ENCODE measurements around the gene EDAR.

EDAR gene

DNA sequence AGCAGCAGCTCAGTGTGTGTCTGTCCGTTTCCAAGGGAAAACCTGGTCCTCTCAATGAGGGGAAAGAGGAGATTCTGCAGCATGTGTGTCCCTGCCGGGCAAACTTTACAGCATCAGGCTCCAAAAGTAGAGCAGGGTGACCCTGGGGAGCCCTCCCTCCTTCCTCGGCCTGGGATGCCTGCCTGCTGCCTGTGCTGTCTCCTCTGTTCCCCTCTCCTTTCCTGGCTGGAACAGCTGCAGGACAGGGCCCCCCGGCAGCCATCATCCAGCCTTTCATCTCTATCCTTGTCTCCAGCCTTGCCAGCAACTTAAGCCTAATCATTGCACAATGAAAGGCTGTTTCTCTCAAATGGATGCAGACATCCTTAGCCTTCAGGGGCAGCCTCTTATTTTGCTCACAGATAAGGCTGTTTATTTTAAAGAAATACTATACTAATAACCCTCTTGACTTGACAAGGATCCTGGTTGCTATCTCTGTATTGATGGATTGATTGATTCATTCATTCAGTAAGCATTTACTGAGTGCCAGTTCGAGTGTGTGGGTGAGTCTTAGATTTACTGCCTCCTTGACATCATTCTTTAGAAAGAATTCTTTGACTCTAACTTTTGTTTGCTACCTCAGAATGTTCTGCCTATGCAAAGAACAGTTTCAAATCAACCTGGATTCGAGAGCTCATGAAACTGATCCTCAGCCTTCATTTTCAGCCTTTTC, 40.6 kb upstream of the EDAR start:
- POLR2A ChIA-PET (ENCODE audit: low non-redundant PET): no interaction called here
- CTCF ChIA-PET: interaction anchor here (0.6 kb wide), 1 partner anchor 40 kb away, joined by 4 read pairs; no protein-coding TSS in a partner anchor

DNA sequence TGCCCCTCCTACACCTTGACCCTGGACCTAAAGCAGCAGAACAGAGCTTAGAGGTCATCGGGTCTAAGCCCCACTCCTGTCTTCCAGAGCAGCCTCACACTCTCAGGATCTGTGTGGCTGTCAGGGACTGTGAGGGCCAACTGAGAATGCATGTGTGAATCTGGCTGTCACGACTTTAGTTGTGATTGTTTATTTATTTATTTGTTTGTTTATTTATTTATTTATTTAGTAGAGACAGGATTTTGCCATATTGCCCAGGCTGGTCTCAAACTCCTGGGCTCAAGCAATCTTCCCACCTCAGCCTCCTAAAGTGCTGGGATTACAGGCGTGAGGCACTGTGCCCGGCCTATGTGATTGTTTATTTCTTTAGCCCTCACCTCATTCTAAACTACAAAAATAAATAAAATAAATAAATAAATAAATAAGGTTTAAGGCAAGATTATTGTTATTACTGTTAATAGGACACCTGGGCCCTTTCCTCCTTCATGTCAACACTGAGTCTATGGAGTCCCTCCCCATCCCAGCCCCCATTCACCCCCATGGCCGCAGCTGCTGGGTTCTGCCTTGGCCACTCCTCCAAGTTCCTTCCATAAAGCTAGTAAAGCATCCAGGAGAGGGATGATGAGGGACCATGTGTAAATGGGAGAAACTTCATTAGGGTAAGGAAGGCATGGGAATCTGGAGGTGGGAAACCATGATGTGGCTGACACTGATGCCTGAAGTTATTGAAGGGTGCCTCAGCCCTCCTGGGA, 39.9 kb upstream of the EDAR start:
- POLR2A ChIA-PET (ENCODE audit: low non-redundant PET): no interaction called here
- H3K27ac ChIP-seq: no peak overlapping the region
- TF ChIP-seq, protein P1, sequence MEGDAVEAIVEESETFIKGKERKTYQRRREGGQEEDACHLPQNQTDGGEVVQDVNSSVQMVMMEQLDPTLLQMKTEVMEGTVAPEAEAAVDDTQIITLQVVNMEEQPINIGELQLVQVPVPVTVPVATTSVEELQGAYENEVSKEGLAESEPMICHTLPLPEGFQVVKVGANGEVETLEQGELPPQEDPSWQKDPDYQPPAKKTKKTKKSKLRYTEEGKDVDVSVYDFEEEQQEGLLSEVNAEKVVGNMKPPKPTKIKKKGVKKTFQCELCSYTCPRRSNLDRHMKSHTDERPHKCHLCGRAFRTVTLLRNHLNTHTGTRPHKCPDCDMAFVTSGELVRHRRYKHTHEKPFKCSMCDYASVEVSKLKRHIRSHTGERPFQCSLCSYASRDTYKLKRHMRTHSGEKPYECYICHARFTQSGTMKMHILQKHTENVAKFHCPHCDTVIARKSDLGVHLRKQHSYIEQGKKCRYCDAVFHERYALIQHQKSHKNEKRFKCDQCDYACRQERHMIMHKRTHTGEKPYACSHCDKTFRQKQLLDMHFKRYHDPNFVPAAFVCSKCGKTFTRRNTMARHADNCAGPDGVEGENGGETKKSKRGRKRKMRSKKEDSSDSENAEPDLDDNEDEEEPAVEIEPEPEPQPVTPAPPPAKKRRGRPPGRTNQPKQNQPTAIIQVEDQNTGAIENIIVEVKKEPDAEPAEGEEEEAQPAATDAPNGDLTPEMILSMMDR (conservative IDR thresholded peaks at IDR 0.05; ENCODE audit: low read depth): no peak
- CTCF ChIA-PET: no interaction called here
- no peak for DNase-seq (ENCODE audit: low spot score)

More for the DNA sequence above, 40.6 kb upstream of the EDAR start:
- DNase-seq (ENCODE audit: low spot score): no peak
- TF ChIP-seq, protein P1 (conservative IDR thresholded peaks at IDR 0.05; ENCODE audit: low read depth): no peak
- no peak overlapping the region for H3K27ac ChIP-seq

DNA sequence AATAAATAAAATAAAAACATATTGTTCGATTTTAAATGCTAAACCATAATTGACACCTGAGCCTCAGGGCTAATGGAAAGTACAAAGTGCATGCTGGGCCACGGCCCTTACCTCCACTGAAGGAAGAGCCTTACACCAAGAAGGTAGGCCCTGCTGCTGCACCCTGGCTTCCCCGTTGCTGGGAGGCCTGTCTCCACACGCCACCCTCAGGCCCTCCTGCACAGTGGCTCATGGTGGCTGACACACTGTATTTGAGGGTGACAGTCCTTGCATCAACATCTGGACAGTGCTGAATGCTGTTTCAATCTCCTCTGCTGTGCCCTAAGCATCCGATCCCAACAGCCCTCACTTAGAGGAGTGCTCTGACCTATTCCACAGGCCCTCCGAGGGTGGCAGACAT, 39.3 kb upstream of the EDAR start:
- ChIA-PET POLR2A (ENCODE audit: low non-redundant PET) (no interaction called here), CTCF (no interaction called here)
- no peak overlapping the region for H3K27ac ChIP-seq
- TF ChIP-seq, protein P1 (conservative IDR thresholded peaks at IDR 0.05; ENCODE audit: low read depth): no peak
- no peak for DNase-seq (ENCODE audit: low spot score)

DNA sequence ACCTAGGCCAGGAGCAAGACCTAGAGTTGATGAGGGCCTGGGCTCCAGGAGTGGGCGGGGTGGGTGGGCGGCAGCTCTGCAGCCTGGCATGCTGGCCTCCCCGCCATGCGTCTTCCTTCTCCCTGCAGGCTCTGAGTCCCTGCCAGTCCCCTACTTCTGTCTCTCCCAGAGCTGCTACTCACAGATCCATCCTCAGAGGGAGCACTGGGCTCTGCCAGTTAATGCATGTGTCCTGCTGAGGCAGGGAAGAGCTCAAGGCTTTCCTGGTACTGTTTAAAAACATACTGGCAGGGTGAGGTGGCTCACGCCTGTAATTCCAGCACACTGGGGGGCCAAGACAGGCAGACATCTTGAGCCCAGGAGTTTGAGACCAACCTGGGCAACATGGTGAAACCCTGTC, 38.7 kb upstream of the EDAR start:
- ChIA-PET POLR2A (ENCODE audit: low non-redundant PET) (no interaction called here), CTCF (no interaction called here)
- TF ChIP-seq, protein P1 (conservative IDR thresholded peaks at IDR 0.05; ENCODE audit: low read depth): no peak
- H3K27ac ChIP-seq: no peak overlapping the region
- DNase-seq (ENCODE audit: low spot score): no peak

DNA sequence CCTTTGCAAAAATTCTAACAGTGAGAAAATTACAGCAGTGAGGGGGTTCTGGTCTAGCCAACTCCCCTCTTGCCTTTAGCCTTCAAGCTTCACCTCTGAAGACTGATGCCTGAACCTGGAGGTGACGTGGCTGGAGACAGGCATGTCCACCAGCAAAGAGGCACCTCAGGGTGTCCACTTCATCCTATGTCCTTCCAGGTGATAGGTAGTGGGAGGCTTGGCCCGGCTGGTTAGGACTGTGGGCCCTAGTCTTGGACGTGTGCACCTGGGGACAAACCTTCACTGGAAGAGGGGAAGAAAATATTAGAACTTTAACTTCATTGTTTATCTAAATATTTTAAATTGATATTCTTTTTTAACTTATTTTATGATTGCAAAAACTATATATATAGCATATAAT, 35.5 kb upstream of the EDAR start:
- DNase-seq (ENCODE audit: low spot score): no peak
- TF ChIP-seq, protein P1 (conservative IDR thresholded peaks at IDR 0.05; ENCODE audit: low read depth): no peak
- POLR2A ChIA-PET (ENCODE audit: low non-redundant PET): no interaction called here
- no peak overlapping the region for H3K27ac ChIP-seq
- CTCF ChIA-PET: no interaction called here

DNA sequence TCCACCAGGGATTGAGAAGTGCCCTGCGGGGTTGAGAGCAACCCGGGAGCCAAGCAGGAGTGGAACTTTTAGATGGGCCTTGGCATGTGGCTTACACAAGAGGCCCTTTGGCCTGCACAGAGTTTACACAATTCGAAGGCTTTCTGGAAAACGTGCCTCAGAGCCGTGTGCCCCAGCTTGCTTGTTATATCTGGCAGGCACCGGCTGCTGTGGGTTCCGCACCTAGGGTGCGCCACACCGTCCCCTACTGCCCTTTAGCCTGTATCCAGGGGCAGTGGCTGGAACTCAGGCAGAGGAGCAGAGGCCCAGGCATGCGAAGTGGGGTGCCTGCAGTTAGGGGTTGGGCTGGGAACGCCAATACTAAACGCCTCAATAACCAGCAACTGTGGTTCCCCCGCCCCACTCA, 32.9 kb upstream of the EDAR start:
- H3K27ac ChIP-seq: no peak overlapping the region
- DNase-seq (ENCODE audit: low spot score): no peak
- TF ChIP-seq, protein P1 (conservative IDR thresholded peaks at IDR 0.05; ENCODE audit: low read depth): no peak
- CTCF ChIA-PET: no interaction called here
- POLR2A ChIA-PET (ENCODE audit: low non-redundant PET): no interaction called here
